ENCODE data around the gene CCDC116.
"Not testable (repeated sequence)": the region's sequence is repeated elsewhere in the genome, so short reads cannot be mapped to it uniquely, and the experiment has no call there.

The CCDC116 gene

GRCh38 chr22:21641789-21642583 lies 9.4 kb downstream of the CCDC116 start, which contains the start of gene SDF2L1:
SDF2L1 (plus strand) TSS chr22:21642302; CDS start chr22:21642337, 35 bp downstream.
- peaks cover 0 to 11% of the 10 kb centered on the region in 2 donors for H3K36me3 ChIP-seq (ENCODE audit: control insufficient read depth in 2 of 2, insufficient read depth in 2 of 2, low read length in 2 of 2)
- H3K9ac ChIP-seq (ENCODE audit: low read depth in 1 of 2, low read length in 2 of 2), result peak within 1 kb of the TSS; percentile 63 to 73
- no peaks in the 10 kb centered on the region for H3K27me3 ChIP-seq (ENCODE audit: control insufficient read depth in 2 of 2, insufficient read depth in 2 of 2, low read length in 2 of 2)
- H3K27ac ChIP-seq (ENCODE audit: low read depth in 2 of 2, low read length in 2 of 2), result peak within 1 kb of the TSS; percentile 69 to 74
- peaks cover 18 to 20% of the 10 kb centered on the region in 2 donors for H3K4me1 ChIP-seq (ENCODE audit: control insufficient read depth in 2 of 2, insufficient read depth in 2 of 2, low read length in 2 of 2)
- H3K4me3 ChIP-seq (ENCODE audit: low read length in 2 of 2), result peak within 1 kb of the TSS; percentile 80 to 85
- no peaks in the 10 kb centered on the region for H3K9me3 ChIP-seq (ENCODE audit: control insufficient read depth in 2 of 2, low read length in 2 of 2)

- peaks cover 0 to 11% of the 10 kb centered on the region in 2 donors for H3K36me3 ChIP-seq (ENCODE audit: control insufficient read depth in 2 of 2, insufficient read depth in 2 of 2, low read length in 2 of 2)
- no peaks in the 10 kb centered on the region for H3K9me3 ChIP-seq (ENCODE audit: control insufficient read depth in 2 of 2, low read length in 2 of 2)
- peaks cover 18 to 20% of the 10 kb centered on the region in 2 donors for H3K4me1 ChIP-seq (ENCODE audit: control insufficient read depth in 2 of 2, insufficient read depth in 2 of 2, low read length in 2 of 2)
- peak overlapping the region; percentile 53 to 73 for H3K9ac ChIP-seq (ENCODE audit: low read depth in 1 of 2, low read length in 2 of 2)
- H3K4me3 ChIP-seq (ENCODE audit: low read length in 2 of 2), result peak overlapping the region; percentile 80 to 85
- peak overlapping the region; percentile 69 to 74 for H3K27ac ChIP-seq (ENCODE audit: low read depth in 2 of 2, low read length in 2 of 2)
- H3K27me3 ChIP-seq (ENCODE audit: control insufficient read depth in 2 of 2, insufficient read depth in 2 of 2, low read length in 2 of 2), result no peaks in the 10 kb centered on the region
Measured at GRCh38 chr22:21642584-21643448, 10.3 kb downstream of the CCDC116 start.

GRCh38 chr22:21643533-21644357 lies 11.2 kb downstream of the CCDC116 start:
- Histone ChIP-seq H3K9me3 (ENCODE audit: control insufficient read depth in 2 of 2, low read length in 2 of 2) (no peaks in the 10 kb centered on the region), H3K27ac (ENCODE audit: low read depth in 2 of 2, low read length in 2 of 2) (no peak overlapping the region), H3K4me1 (ENCODE audit: control insufficient read depth in 2 of 2, insufficient read depth in 2 of 2, low read length in 2 of 2) (peaks cover 18 to 20% of the 10 kb centered on the region in 2 donors), H3K4me3 (ENCODE audit: low read length in 2 of 2) (peak overlapping the region; percentile 80 to 85), H3K9ac (ENCODE audit: low read depth in 1 of 2, low read length in 2 of 2) (peak overlapping the region in 1 of 2 donors; percentile 73), H3K27me3 (ENCODE audit: control insufficient read depth in 2 of 2, insufficient read depth in 2 of 2, low read length in 2 of 2) (no peaks in the 10 kb centered on the region), H3K36me3 (ENCODE audit: control insufficient read depth in 2 of 2, insufficient read depth in 2 of 2, low read length in 2 of 2) (peaks cover 0 to 11% of the 10 kb centered on the region in 2 donors)

GRCh38 chr22:21645513-21645912 lies 13.0 kb downstream of the CCDC116 start:
- H3K27ac ChIP-seq (ENCODE audit: low read depth in 2 of 2, low read length in 2 of 2); H3K9me3 ChIP-seq (ENCODE audit: control insufficient read depth in 2 of 2, low read length in 2 of 2); H3K27me3 ChIP-seq (ENCODE audit: control insufficient read depth in 2 of 2, insufficient read depth in 2 of 2, low read length in 2 of 2); H3K4me3 ChIP-seq (ENCODE audit: low read length in 2 of 2); H3K9ac ChIP-seq (ENCODE audit: low read depth in 1 of 2, low read length in 2 of 2): not testable (repeated sequence)
- H3K36me3 ChIP-seq (ENCODE audit: control insufficient read depth in 2 of 2, insufficient read depth in 2 of 2, low read length in 2 of 2), result peaks cover 0 to 14% of the 10 kb centered on the region in 2 donors
- H3K4me1 ChIP-seq (ENCODE audit: control insufficient read depth in 2 of 2, insufficient read depth in 2 of 2, low read length in 2 of 2), result peaks cover 18 to 20% of the 10 kb centered on the region in 2 donors

- Histone ChIP-seq H3K36me3 (ENCODE audit: control insufficient read depth in 2 of 2, insufficient read depth in 2 of 2, low read length in 2 of 2) (peaks cover 0 to 14% of the 10 kb centered on the region in 2 donors), H3K27me3 (ENCODE audit: control insufficient read depth in 2 of 2, insufficient read depth in 2 of 2, low read length in 2 of 2) (no peaks in the 10 kb centered on the region), H3K9ac (ENCODE audit: low read depth in 1 of 2, low read length in 2 of 2) (no peak overlapping the region), H3K27ac (ENCODE audit: low read depth in 2 of 2, low read length in 2 of 2) (no peak overlapping the region), H3K4me3 (ENCODE audit: low read length in 2 of 2) (no peak overlapping the region), H3K9me3 (ENCODE audit: control insufficient read depth in 2 of 2, low read length in 2 of 2) (no peaks in the 10 kb centered on the region), H3K4me1 (ENCODE audit: control insufficient read depth in 2 of 2, insufficient read depth in 2 of 2, low read length in 2 of 2) (peaks cover 13 to 24% of the 10 kb centered on the region in 2 donors)
Measured at GRCh38 chr22:21646608-21647590, 14.3 kb downstream of the CCDC116 start.

GRCh38 chr22:21650280-21650679 lies 17.7 kb downstream of the CCDC116 start:
- no peaks in the 10 kb centered on the region for H3K27me3 ChIP-seq (ENCODE audit: control insufficient read depth in 2 of 2, insufficient read depth in 2 of 2, low read length in 2 of 2)
- no peaks in the 10 kb centered on the region for H3K9me3 ChIP-seq (ENCODE audit: control insufficient read depth in 2 of 2, low read length in 2 of 2)
- no peak overlapping the region for H3K9ac ChIP-seq (ENCODE audit: low read depth in 1 of 2, low read length in 2 of 2)
- H3K36me3 ChIP-seq (ENCODE audit: control insufficient read depth in 2 of 2, insufficient read depth in 2 of 2, low read length in 2 of 2), result peaks cover 0 to 4% of the 10 kb centered on the region in 2 donors
- H3K27ac ChIP-seq (ENCODE audit: low read depth in 2 of 2, low read length in 2 of 2), result no peak overlapping the region
- no peak overlapping the region for H3K4me3 ChIP-seq (ENCODE audit: low read length in 2 of 2)
- peaks cover 8 to 19% of the 10 kb centered on the region in 2 donors for H3K4me1 ChIP-seq (ENCODE audit: control insufficient read depth in 2 of 2, insufficient read depth in 2 of 2, low read length in 2 of 2)

- H3K4me3 ChIP-seq (ENCODE audit: low read length in 2 of 2), result peak overlapping the region; percentile 64 to 75
- peaks cover 0 to 3% of the 10 kb centered on the region in 2 donors for H3K36me3 ChIP-seq (ENCODE audit: control insufficient read depth in 2 of 2, insufficient read depth in 2 of 2, low read length in 2 of 2)
- peak overlapping the region; percentile 28 to 56 for H3K9ac ChIP-seq (ENCODE audit: low read depth in 1 of 2, low read length in 2 of 2)
- H3K9me3 ChIP-seq (ENCODE audit: control insufficient read depth in 2 of 2, low read length in 2 of 2), result no peaks in the 10 kb centered on the region
- no peak overlapping the region for H3K27ac ChIP-seq (ENCODE audit: low read depth in 2 of 2, low read length in 2 of 2)
- H3K4me1 ChIP-seq (ENCODE audit: control insufficient read depth in 2 of 2, insufficient read depth in 2 of 2, low read length in 2 of 2), result peaks cover 8 to 19% of the 10 kb centered on the region in 2 donors
- no peaks in the 10 kb centered on the region for H3K27me3 ChIP-seq (ENCODE audit: control insufficient read depth in 2 of 2, insufficient read depth in 2 of 2, low read length in 2 of 2)
Measured at GRCh38 chr22:21650823-21651520, 18.4 kb downstream of the CCDC116 start.

GRCh38 chr22:21651521-21652009 lies 19.0 kb downstream of the CCDC116 start:
- Histone ChIP-seq H3K27ac (ENCODE audit: low read depth in 2 of 2, low read length in 2 of 2) (no peak overlapping the region), H3K27me3 (ENCODE audit: control insufficient read depth in 2 of 2, insufficient read depth in 2 of 2, low read length in 2 of 2) (no peaks in the 10 kb centered on the region), H3K36me3 (ENCODE audit: control insufficient read depth in 2 of 2, insufficient read depth in 2 of 2, low read length in 2 of 2) (peaks cover 0 to 3% of the 10 kb centered on the region in 2 donors), H3K9ac (ENCODE audit: low read depth in 1 of 2, low read length in 2 of 2) (peak overlapping the region; percentile 28 to 56), H3K9me3 (ENCODE audit: control insufficient read depth in 2 of 2, low read length in 2 of 2) (no peaks in the 10 kb centered on the region), H3K4me3 (ENCODE audit: low read length in 2 of 2) (peak overlapping the region; percentile 64 to 75), H3K4me1 (ENCODE audit: control insufficient read depth in 2 of 2, insufficient read depth in 2 of 2, low read length in 2 of 2) (peaks cover 8 to 16% of the 10 kb centered on the region in 2 donors)

Measured in mucosa of rectum (tissue), 2 donors.